K562 (cell line): ENCODE results near the gene DNAJB6. TPM values are rescaled to one million over a fixed set of nuclear protein-coding genes. Genes with fewer than 3 reads are reported as not detected.

ENCODE experiments used
- ATAC-seq: fragments of 200-7000 bp; cut with Tn5 transposase; 3 replicates; pipeline ENCODE4 v1.9.1; 2020; ENCODE audit warnings: moderate library complexity
- BruUV-seq: library from RNA; stranded (reverse); fragments of 400-500 nt; replicated peaks from 2 replicates; lab custom pipeline; 2021; lab: Mats Ljungman, UMichigan
- CTCF ChIA-PET: fragments of 300-600 bp; formaldehyde crosslinking; extraction: SDS; loops from one replicate; lab custom pipeline; 2021; ENCODE audit warnings: low intra/inter-chr PET ratio; lab: Yijun Ruan, JAX
- POLR2A ChIA-PET: fragments of 300-600, 350-650 bp; sonication (Branson Sonifier 250); formaldehyde crosslinking; extraction: SDS; loops from one replicate; lab custom pipeline; 2021; ENCODE audit warnings: antibody characterized with exemption, inconsistent platforms; lab: Yijun Ruan, JAX
- DNase-seq, 4 experiments: peaks; one replicate each; pipeline versions ENCODE4 v3.0.0 to v3.0.0-alpha.2; 2011 to 2018; ENCODE audit warnings: low spot score in 3 of 4, mixed read lengths in 3 of 4; ENCODE audit errors: extremely low read depth in 1 of 4
- FAIRE-seq: peaks from 2 replicates; lab custom pipeline; 2011; peaks lifted over from hg19 to GRCh38; lab: Jason Lieb, UNC
- H2AFZ ChIP-seq: 2 replicates; pipeline ENCODE4 v1.6.0; 2011; ENCODE audit warnings: low read depth, low read length, control low read depth, inconsistent platforms
- H3K27ac ChIP-seq: fragments of 200-600 bp; 3 replicates; pipeline ENCODE4 v1.8.0; 2011; ENCODE audit warnings: low read depth, mild to moderate bottlenecking, control low read depth, inconsistent platforms, low read length, moderate library complexity, mixed read lengths; ENCODE audit errors: extremely low read depth
- H3K27me3 ChIP-seq, 2 experiments: fragments of 300-600 bp in 1 of 2; 2 replicates in 1 of 2; 3 replicates in 1 of 2; pipeline versions ENCODE4 v1.6.0 to v1.8.0; 2011; ENCODE audit warnings: inconsistent platforms in 2 of 2, low read length in 2 of 2, mild to moderate bottlenecking in 1 of 2, mixed read lengths in 1 of 2, moderate library complexity in 1 of 2; ENCODE audit not compliant: control insufficient read depth in 2 of 2, insufficient read depth in 2 of 2
- H3K36me3 ChIP-seq: fragments of 300-600 bp; 3 replicates; pipeline ENCODE4 v1.8.0; 2011; ENCODE audit warnings: mild to moderate bottlenecking, low read length, inconsistent platforms; ENCODE audit not compliant: control insufficient read depth, insufficient read depth
- H3K4me1 ChIP-seq, 2 experiments: fragments of 200-600 bp in 1 of 2; replicated peaks in 1 of 2; 2 replicates in 1 of 2; 3 replicates in 1 of 2; pipeline versions ENCODE4 v1.5.1 to v1.8.0; 2011; ENCODE audit warnings: inconsistent platforms in 2 of 2, low read length in 2 of 2, mild to moderate bottlenecking in 1 of 2, mixed read lengths in 1 of 2, moderate library complexity in 1 of 2; ENCODE audit not compliant: control insufficient read depth in 2 of 2, insufficient read depth in 2 of 2
- H3K4me2 ChIP-seq: 2 replicates; pipeline ENCODE4 v1.6.1; 2011; ENCODE audit warnings: low read length, control low read depth, inconsistent platforms, mixed read lengths; ENCODE audit not compliant: insufficient read depth
- H3K4me3 ChIP-seq: fragments of 200-600 bp; sonication (generic), shearing (Covaris generic); 2 replicates; pipeline ENCODE4 v1.5.1; 2016; ENCODE audit warnings: control low read depth, inconsistent platforms
- H3K79me2 ChIP-seq: fragments of 200-600 bp; 3 replicates; pipeline ENCODE4 v1.8.0; 2011; ENCODE audit warnings: low read length, inconsistent platforms; ENCODE audit not compliant: control insufficient read depth, insufficient read depth
- H3K9ac ChIP-seq, 2 experiments: 2 replicates each; pipeline versions ENCODE4 v1.6.0 to v1.6.1; 2011; ENCODE audit warnings: low read depth in 2 of 2, low read length in 2 of 2, control low read depth in 1 of 2, inconsistent platforms in 1 of 2, mild to moderate bottlenecking in 1 of 2, mixed read lengths in 1 of 2; ENCODE audit not compliant: insufficient read depth in 1 of 2
- H3K9me1 ChIP-seq: one replicate; pipeline ENCODE4 v1.6.0; 2011; ENCODE audit warnings: inconsistent platforms, mild to moderate bottlenecking, low read length, moderate library complexity; ENCODE audit not compliant: control insufficient read depth, insufficient read depth
- H3K9me3 ChIP-seq: replicated peaks from 2 replicates; pipeline ENCODE4 v1.5.1; 2011; ENCODE audit warnings: low read depth, low read length, inconsistent platforms; ENCODE audit not compliant: control insufficient read depth, insufficient read depth
- H4K20me1 ChIP-seq: replicated peaks from 2 replicates; pipeline ENCODE4 v1.6.1; 2011; ENCODE audit warnings: low read length, inconsistent platforms, mixed read lengths; ENCODE audit not compliant: control insufficient read depth, insufficient read depth
- BMI1 ChIP-seq: fragments of 150-350 bp; IDR thresholded peaks from 2 replicates; pipeline ENCODE4 v1.6.1; 2014; ENCODE audit warnings: low read length
- C11orf30 ChIP-seq: fragments of 450-650 bp; IDR thresholded peaks from 2 replicates; pipeline ENCODE4 v1.6.1; 2016; ENCODE audit warnings: low read depth, mild to moderate bottlenecking
- HNRNPL ChIP-seq: fragments of 200-400 bp; formaldehyde crosslinking; IDR thresholded peaks from 2 replicates; pipeline ENCODE4 v1.6.1; 2017; ENCODE audit warnings: low read depth, mild to moderate bottlenecking, low read length
- KDM1A ChIP-seq, 2 experiments: fragments of 450-650 bp; IDR thresholded peaks; 2 replicates each; pipeline ENCODE4 v1.6.1; 2016; ENCODE audit warnings: mild to moderate bottlenecking in 2 of 2
- MAFF ChIP-seq: IDR thresholded peaks from 2 replicates; pipeline ENCODE4 v1.6.1; 2012; ENCODE audit warnings: low read length, improper control_type of control experiment
- MAFG ChIP-seq: fragments of 450-650 bp; conservative IDR thresholded peaks from 2 replicates; pipeline ENCODE4 v1.6.1; 2016; ENCODE audit warnings: missing genetic modification characterization, missing compliant biosample characterization
- MCM7 ChIP-seq, 2 experiments: fragments of 450-650 bp; IDR thresholded peaks; 2 replicates each; pipeline ENCODE4 v1.6.1; 2016 to 2018
- RBM34 ChIP-seq: fragments of 200-400 bp; formaldehyde crosslinking; IDR thresholded peaks from 2 replicates; pipeline ENCODE4 v1.6.1; 2018; ENCODE audit warnings: low read length, borderline replicate concordance; ENCODE audit not compliant: insufficient read depth
- ZKSCAN1 ChIP-seq: fragments of 150-350 bp; IDR thresholded peaks from 2 replicates; pipeline ENCODE4 v1.6.1; 2016; ENCODE audit warnings: low read depth, low read length
- ZNF316 ChIP-seq: fragments of 450-650 bp; IDR thresholded peaks from 2 replicates; pipeline ENCODE4 v1.6.1; 2016
- ZNF717 ChIP-seq: fragments of 250-450 bp; sonication (Bioruptor Pico); IDR thresholded peaks from 2 replicates; pipeline ENCODE4 v1.5.0; 2021
- ZSCAN29 ChIP-seq: fragments of 450-650 bp; IDR thresholded peaks from 2 replicates; pipeline ENCODE4 v1.6.1; 2017
- WGBS: fragments of 100-300 bp; shearing (Covaris generic); methylation state at CpG from one replicate; pipeline ENCODE4 v1.1.6; 2016; ENCODE audit warnings: low coverage, mixed read lengths; ENCODE audit not compliant: insufficient coverage; ENCODE audit errors: missing lambda C conversion rate; 5-methylcytosine and 5-hydroxymethylcytosine counted together
- in situ Hi-C: fragments of 300-500 bp; cut with MboI; formaldehyde crosslinking; loops from 4 replicates; pipeline ENCODE4 v1.15.0; 2018; ENCODE audit warnings: inconsistent platforms, mixed read lengths
- intact Hi-C: fragments of 100-400 bp; cut with micrococcal nuclease; formaldehyde crosslinking; loops from 2 replicates; pipeline ENCODE4 v1.14.2; 2022
- polyA plus RNA-seq, 8 experiments: library from polyadenylated mRNA; depleted of rRNA in 4 of 8; stranded (reverse) in 5 of 8; unstranded in 3 of 8; fragments of >200 nt; fragmentation: Nextera tagmentation in 2 of 8; fragmentation: Illumina TruSeq in 1 of 8; extraction: Ambion mirVana in 2 of 8; extraction: Trizol in 1 of 8; gene quantifications; 2 replicates each; pipeline versions ENCODE4 v1.2.1 to v1.2.3, GENCODE V29; 2011 to 2014; ENCODE audit warnings: inconsistent platforms in 1 of 8, missing spikeins in 1 of 8
- total RNA-seq, 7 experiments: library from RNA; depleted of rRNA in 6 of 7; stranded (reverse); fragments of >200 nt in 6 of 7; fragmentation: Illumina TruSeq in 2 of 7; extraction: Trizol in 2 of 7; gene quantifications; 2 replicates each; pipeline versions ENCODE4 v1.2.1 to v1.2.3, GENCODE V29; 2011 to 2021; ENCODE audit warnings: low replicate concordance in 1 of 7

DNAJB6 gene
- total and polyA plus RNA-seq, 9 of the 15 experiments (the other 6 are each of a cell fraction or from before 2014, with no cell fraction given), result 84.5 to 158 (median 135) TPM

- TF ChIP-seq ZKSCAN1 (no peak), MAFF (peak; percentile 25; the same call in 1 of the 2 replicates), ZNF717 (CRISPR knock-in tag) (no peak), MAFG (peak; percentile 12; the same call in 1 of the 2 replicates), RBM34 (no peak), MCM7 (IDR thresholded peaks at IDR 0.05) (no peak), ZNF316 (peak; percentile 52; the same call in 1 of the 2 replicates), BMI1 (no peak), ZSCAN29 (no peak), KDM1A (IDR thresholded peaks at IDR 0.05) (no peak), C11orf30 (0 out of 2 replicates have a peak, but pooled peaks have one; percentile 15), HNRNPL (no peak)
- Histone ChIP-seq H3K36me3 (peaks cover 78% of the 10 kb centered on the region), H3K27ac (no peak overlapping the region), H3K4me2 (no peak overlapping the region), H3K9ac (no peak overlapping the region), H3K9me3 (no peaks in the 10 kb centered on the region), H4K20me1 (peaks cover 67% of the 10 kb centered on the region), H2AFZ (no peak overlapping the region), H3K9me1 (peaks cover 12% of the 10 kb centered on the region), H3K4me3 (no peak overlapping the region), H3K27me3 (no peaks in the 10 kb centered on the region), H3K4me1 (peaks cover 6% of the 10 kb centered on the region in 2 experiments; a peak in 4 of 5 replicates), H3K79me2 (peaks cover 99% of the 10 kb centered on the region)
- intact Hi-C loops, result no loop called here
- CTCF ChIA-PET, result no interaction called here
- no TSS peak for BruUV-seq
- peak in 1 of 4 experiments; percentile 10 for DNase-seq
- POLR2A ChIA-PET, result interaction anchor here (0.9 to 2.7 kb wide), 4 partner anchors 9 to 20 kb away, joined by 3 to 13 read pairs (median 4); no protein-coding TSS in a partner anchor
- FAIRE-seq, result no peak
- ATAC-seq, result no peak
- in situ Hi-C loops, result no loop called here
- WGBS, result 74% methylated on average over 4 of the region's 4 CpGs
These were observed 21.9 kb downstream of the DNAJB6 start for GRCh38 chr7:157358753-157359096.
